HG03432 (cell line): Measurements from ENCODE around the gene PMIS2.

ENCODE experiments used
- ATAC-seq: cut with Tn5 transposase; IDR thresholded peaks from one replicate; pipeline ENCODE4 v1.9.1; 2021; ENCODE audit warnings: mild to moderate bottlenecking, moderate library complexity; ENCODE audit not compliant: unreplicated experiment

PMIS2 gene

GRCh38 chr19:35585848-35586247, at the start of gene PMIS2:
Gene PMIS2, plus strand, starts transcription at chr19:35586173. Its CDS starts 87 bp downstream, at chr19:35586260.
- no peak for ATAC-seq

GRCh38 chr19:35539314-35539713, 46.7 kb upstream of the PMIS2 start:
- ATAC-seq = no peak

- ATAC-seq = no peak
Observed at GRCh38 chr19:35539850-35540249, 46.1 kb upstream of the PMIS2 start.

DNA sequence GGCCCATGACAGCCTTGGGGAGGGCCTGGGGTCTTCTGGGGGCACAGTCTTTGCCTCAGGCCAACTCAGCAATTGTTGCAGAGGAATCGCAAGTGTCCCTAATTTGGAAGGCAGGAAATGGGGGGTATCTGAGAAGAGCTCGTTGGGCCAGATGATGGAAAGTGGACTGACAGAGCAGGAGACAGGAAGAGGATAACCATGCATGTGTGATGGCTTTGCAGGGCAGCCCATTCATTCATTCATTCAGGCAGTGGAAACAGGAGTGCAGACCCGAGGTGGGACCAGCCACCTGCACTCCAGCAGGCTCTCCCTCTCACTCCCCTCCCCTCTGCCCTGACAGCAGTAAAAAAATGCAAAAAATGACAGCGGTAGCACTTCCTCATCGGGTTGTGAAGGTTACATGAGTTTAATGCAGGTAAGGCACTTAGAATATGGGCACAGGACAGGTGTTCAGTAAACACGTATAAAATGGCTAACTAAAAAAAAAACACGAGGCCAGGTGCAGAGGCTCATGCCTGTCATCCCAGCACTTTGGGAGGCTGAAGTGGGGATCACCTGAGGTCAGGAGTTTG, 45.5 kb upstream of the PMIS2 start:
- no peak for ATAC-seq

GRCh38 chr19:35542209-35542608, 43.8 kb upstream of the PMIS2 start:
- no peak for ATAC-seq

GRCh38 chr19:35543280-35544109, 42.5 kb upstream of the PMIS2 start:
- ATAC-seq = no peak

- no peak for ATAC-seq
Observed at GRCh38 chr19:35544110-35544802, 41.7 kb upstream of the PMIS2 start.

GRCh38 chr19:35545001-35545854, 40.7 kb upstream of the PMIS2 start, which contains the start of gene TMEM147:
Gene TMEM147, plus strand, starts transcription at chr19:35545626. Its CDS starts 114 bp downstream, at chr19:35545740.
- ATAC-seq = peak; percentile 83

GRCh38 chr19:35545855-35546381, 40.1 kb upstream of the PMIS2 start:
- peak; percentile 56 for ATAC-seq

- ATAC-seq = no peak
Observed at GRCh38 chr19:35546532-35546931, 39.4 kb upstream of the PMIS2 start.

GRCh38 chr19:35549174-35549788, 36.7 kb upstream of the PMIS2 start:
- ATAC-seq = no peak

- no peak for ATAC-seq
Observed at GRCh38 chr19:35549879-35550523, 36.0 kb upstream of the PMIS2 start.

GRCh38 chr19:35551091-35551810, 34.7 kb upstream of the PMIS2 start:
- no peak for ATAC-seq

DNA sequence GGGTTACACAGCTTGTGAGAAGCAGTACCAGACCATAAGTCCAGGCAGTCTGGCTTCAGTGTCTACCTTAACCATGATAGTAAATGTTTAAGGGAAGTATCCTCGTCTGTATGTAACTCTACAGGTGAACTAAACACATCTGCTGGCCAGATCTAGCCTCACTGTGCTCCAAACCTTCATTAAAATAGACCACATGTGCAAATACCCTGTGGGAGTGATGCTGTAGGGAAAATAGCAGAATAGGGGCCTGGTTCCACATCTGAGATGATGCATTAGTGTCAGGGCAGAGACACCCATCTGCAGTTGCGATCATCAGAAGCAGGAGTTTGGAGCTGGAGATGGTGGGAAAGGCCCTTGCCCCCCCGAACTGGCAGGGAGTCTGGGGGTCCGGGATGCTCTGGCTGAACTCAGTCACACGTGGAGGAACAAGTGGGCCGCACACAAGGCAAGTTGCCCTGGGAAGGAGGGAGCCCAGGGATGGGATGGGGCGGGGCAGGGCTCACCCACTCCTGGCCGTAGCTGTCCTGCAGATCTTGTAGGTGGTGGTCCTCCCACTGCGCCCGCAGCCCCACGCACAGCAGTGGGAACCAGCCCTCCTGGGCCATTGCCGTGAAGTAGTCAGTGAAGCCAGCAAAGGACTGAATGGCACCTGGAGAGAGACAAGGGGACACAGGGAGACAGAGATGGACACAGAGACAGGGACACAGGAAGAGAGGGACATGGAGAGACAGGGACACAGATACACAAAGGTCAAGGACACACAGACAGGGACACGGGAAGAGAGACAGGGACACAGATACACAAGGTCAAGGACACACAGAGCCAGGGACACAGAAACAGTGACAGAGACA, 33.2 kb upstream of the PMIS2 start:
- ATAC-seq = no peak

DNA sequence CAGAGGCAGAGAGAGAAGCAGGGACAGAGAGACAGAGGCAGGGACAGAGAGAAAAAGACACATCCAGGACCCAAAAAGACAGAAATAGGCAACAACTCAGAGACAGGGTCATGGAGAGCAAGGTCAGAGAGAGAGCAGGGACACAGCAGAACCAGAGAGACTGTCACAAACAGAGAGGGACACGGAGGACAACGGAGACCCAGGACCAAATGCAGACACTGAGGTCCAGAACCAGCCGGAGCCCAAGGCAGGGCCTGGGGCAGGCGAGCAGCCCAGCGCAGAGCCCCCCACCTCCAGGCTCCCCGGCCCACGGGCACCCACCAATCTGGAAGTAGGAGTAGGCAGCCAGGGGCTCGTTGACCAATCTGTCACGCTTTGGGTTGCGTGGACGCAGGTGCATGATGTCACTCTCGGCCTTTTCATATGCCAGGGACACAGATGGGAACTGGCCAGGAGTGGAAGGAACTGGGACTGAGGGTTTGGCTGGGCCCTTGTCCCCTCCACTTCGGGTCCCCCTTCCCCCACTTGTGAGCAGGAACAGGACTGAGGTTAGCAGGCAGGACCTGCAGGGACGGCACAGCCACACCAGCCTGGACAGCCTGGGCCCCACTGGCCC, 32.5 kb upstream of the PMIS2 start:
- ATAC-seq = no peak

DNA sequence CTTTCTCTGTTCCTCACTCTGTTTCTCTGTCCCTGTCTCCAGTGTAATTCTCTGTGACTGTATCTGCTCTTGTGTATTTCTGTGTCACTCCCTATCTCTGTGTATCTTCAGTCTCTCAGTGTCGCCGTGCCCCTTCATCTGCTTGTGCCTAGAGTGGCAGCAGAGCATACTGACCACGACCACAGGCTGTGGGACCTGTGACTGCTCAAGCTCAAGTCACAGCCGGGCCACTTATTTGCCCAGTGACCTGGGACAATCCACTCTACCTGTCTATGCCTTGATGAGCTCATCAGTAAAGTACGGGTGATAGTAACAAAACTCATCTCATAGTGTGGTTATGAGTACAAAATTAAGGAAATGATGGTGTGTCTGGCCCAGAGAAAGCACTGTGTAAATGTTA, 31.9 kb upstream of the PMIS2 start:
- ATAC-seq = no peak

DNA sequence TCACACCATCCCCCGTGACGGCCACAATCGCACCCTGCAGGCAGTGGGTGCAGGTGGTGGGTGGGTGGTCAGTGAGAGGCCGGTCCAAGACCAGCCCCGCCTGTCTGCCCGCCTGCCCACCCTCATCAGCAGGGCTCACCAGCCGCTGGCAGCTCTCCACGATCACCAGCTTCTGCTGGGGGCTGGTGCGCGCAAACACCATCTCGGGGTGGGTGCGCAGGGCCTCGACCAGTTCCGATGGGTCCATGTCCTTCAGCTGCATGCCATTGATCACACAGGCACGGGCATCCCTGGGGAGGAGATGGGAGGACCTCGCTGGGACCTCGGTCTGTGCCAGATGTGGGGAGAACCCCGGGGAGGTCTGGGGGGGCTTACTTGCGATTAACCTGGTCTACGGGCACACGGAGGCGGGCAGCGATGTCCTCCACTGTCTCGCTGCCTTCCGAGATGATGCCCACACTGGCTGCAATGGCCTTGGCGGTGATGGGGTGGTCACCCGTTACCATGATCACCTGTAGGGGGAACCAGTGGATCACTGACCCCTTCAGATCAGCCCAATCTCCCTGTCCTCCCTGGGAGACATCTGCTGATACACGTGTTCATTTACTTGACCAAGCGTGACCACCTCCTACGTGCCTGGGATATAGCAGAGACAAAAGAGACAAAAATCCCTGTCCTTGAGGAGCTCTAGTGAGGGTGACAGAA, 30.5 kb upstream of the PMIS2 start:
- no peak for ATAC-seq
